ENCODE data around the gene VTI1A.
"Not testable (repeated sequence)": the region's sequence is repeated elsewhere in the genome, so short reads cannot be mapped to it uniquely, and the experiment has no call there.

GRCh38 chr10:112542823-112543222 is 95.8 kb downstream of the VTI1A start:
- not testable (repeated sequence) for TF ChIP-seq POLR2A, CTCF (IDR thresholded peaks at IDR 0.05)

All from adrenal gland (tissue), 5 donors.